ENCODE measurements around the gene ARHGEF28. TPM values are rescaled to one million over a fixed set of nuclear protein-coding genes. Genes with fewer than 3 reads are reported as not detected.

ARHGEF28 gene
- total and polyA plus RNA-seq, 2 of the 13 experiments (the other 11 are each of a cell fraction or from before 2014, with no cell fraction given) = 17.4 to 34.1 TPM

GRCh38 chr5:73974871-73975360 lies 348.9 kb downstream of the ARHGEF28 start (continued):
- TF ChIP-seq CEBPB (IDR thresholded peaks at IDR 0.05; ENCODE audit: borderline replicate concordance, low read depth, low read length) (peak; percentile 83), HNRNPH1 (optimal IDR thresholded peaks at IDR 0.05; ENCODE audit: low read depth, low read length) (no peak), NFRKB (IDR thresholded peaks at IDR 0.05) (no peak), GATAD2A (CRISPR knock-in tag; IDR thresholded peaks at IDR 0.05) (peak; percentile 71; the same call in 1 of the 2 replicates), FOXA3 (CRISPR knock-in tag; IDR thresholded peaks at IDR 0.05) (peak; percentile 57), ZNF180 (CRISPR knock-in tag; IDR thresholded peaks at IDR 0.05; ENCODE audit: borderline replicate concordance, low read depth) (no peak), HMGA1 (CRISPR knock-in tag; conservative IDR thresholded peaks at IDR 0.05) (no peak), CBFB (CRISPR knock-in tag; IDR thresholded peaks at IDR 0.05) (0 out of 2 replicates have a peak, but pooled peaks have one; percentile 41), MEF2D (CRISPR knock-in tag; IDR thresholded peaks at IDR 0.05) (peak; percentile 92), ZHX2 (IDR thresholded peaks at IDR 0.05; ENCODE audit: low read depth) (no peak), ZHX2 (CRISPR knock-in tag; IDR thresholded peaks at IDR 0.05; ENCODE audit: borderline replicate concordance) (no peak), CCAR2 (optimal IDR thresholded peaks at IDR 0.05; ENCODE audit: low read depth, low read length) (no peak), FOXA1 (IDR thresholded peaks at IDR 0.05) (no peak), FOXA1 (CRISPR knock-in tag; IDR thresholded peaks at IDR 0.05) (0 out of 2 replicates have a peak, but pooled peaks have one; percentile 33), FOXP1 (IDR thresholded peaks at IDR 0.05) (no peak), FOXP1 (CRISPR knock-in tag; IDR thresholded peaks at IDR 0.05) (peak; percentile 45; the same call in 1 of the 2 replicates), CEBPG (CRISPR knock-in tag; IDR thresholded peaks at IDR 0.05) (0 out of 2 replicates have a peak, but pooled peaks have one; percentile 40), FOSL2 (CRISPR knock-in tag; IDR thresholded peaks at IDR 0.05) (peak; percentile 29; the same call in 1 of the 2 replicates)
- TF ChIP-seq, protein P1, sequence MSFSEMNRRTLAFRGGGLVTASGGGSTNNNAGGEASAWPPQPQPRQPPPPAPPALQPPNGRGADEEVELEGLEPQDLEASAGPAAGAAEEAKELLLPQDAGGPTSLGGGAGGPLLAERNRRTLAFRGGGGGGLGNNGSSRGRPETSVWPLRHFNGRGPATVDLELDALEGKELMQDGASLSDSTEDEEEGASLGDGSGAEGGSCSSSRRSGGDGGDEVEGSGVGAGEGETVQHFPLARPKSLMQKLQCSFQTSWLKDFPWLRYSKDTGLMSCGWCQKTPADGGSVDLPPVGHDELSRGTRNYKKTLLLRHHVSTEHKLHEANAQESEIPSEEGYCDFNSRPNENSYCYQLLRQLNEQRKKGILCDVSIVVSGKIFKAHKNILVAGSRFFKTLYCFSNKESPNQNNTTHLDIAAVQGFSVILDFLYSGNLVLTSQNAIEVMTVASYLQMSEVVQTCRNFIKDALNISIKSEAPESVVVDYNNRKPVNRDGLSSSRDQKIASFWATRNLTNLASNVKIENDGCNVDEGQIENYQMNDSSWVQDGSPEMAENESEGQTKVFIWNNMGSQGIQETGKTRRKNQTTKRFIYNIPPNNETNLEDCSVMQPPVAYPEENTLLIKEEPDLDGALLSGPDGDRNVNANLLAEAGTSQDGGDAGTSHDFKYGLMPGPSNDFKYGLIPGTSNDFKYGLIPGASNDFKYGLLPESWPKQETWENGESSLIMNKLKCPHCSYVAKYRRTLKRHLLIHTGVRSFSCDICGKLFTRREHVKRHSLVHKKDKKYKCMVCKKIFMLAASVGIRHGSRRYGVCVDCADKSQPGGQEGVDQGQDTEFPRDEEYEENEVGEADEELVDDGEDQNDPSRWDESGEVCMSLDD (CRISPR knock-in tag; IDR thresholded peaks at IDR 0.05; ENCODE audit: borderline replicate concordance) = no peak
- TF ChIP-seq, protein P2, sequence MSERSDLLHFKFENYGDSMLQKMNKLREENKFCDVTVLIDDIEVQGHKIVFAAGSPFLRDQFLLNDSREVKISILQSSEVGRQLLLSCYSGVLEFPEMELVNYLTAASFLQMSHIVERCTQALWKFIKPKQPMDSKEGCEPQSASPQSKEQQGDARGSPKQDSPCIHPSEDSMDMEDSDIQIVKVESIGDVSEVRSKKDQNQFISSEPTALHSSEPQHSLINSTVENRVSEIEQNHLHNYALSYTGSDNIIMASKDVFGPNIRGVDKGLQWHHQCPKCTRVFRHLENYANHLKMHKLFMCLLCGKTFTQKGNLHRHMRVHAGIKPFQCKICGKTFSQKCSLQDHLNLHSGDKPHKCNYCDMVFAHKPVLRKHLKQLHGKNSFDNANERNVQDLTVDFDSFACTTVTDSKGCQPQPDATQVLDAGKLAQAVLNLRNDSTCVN (CRISPR knock-in tag; IDR thresholded peaks at IDR 0.05; ENCODE audit: borderline replicate concordance) = peak; percentile 95
- TF ChIP-seq, protein P3, sequence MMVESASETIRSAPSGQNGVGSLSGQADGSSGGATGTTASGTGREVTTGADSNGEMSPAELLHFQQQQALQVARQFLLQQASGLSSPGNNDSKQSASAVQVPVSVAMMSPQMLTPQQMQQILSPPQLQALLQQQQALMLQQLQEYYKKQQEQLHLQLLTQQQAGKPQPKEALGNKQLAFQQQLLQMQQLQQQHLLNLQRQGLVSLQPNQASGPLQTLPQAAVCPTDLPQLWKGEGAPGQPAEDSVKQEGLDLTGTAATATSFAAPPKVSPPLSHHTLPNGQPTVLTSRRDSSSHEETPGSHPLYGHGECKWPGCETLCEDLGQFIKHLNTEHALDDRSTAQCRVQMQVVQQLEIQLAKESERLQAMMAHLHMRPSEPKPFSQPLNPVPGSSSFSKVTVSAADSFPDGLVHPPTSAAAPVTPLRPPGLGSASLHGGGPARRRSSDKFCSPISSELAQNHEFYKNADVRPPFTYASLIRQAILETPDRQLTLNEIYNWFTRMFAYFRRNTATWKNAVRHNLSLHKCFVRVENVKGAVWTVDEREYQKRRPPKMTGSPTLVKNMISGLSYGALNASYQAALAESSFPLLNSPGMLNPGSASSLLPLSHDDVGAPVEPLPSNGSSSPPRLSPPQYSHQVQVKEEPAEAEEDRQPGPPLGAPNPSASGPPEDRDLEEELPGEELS (CRISPR knock-in tag; IDR thresholded peaks at IDR 0.05) = peak; percentile 40; the same call in 1 of the 2 replicates
